GM21381 (cell line): Measurements from ENCODE around the gene TAB2.

ENCODE experiments used
- ATAC-seq: cut with Tn5 transposase; IDR thresholded peaks from one replicate; pipeline ENCODE4 v1.9.1; 2021; ENCODE audit warnings: mild to moderate bottlenecking, moderate library complexity; ENCODE audit not compliant: unreplicated experiment

The TAB2 gene, protein sequence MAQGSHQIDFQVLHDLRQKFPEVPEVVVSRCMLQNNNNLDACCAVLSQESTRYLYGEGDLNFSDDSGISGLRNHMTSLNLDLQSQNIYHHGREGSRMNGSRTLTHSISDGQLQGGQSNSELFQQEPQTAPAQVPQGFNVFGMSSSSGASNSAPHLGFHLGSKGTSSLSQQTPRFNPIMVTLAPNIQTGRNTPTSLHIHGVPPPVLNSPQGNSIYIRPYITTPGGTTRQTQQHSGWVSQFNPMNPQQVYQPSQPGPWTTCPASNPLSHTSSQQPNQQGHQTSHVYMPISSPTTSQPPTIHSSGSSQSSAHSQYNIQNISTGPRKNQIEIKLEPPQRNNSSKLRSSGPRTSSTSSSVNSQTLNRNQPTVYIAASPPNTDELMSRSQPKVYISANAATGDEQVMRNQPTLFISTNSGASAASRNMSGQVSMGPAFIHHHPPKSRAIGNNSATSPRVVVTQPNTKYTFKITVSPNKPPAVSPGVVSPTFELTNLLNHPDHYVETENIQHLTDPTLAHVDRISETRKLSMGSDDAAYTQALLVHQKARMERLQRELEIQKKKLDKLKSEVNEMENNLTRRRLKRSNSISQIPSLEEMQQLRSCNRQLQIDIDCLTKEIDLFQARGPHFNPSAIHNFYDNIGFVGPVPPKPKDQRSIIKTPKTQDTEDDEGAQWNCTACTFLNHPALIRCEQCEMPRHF

DNA sequence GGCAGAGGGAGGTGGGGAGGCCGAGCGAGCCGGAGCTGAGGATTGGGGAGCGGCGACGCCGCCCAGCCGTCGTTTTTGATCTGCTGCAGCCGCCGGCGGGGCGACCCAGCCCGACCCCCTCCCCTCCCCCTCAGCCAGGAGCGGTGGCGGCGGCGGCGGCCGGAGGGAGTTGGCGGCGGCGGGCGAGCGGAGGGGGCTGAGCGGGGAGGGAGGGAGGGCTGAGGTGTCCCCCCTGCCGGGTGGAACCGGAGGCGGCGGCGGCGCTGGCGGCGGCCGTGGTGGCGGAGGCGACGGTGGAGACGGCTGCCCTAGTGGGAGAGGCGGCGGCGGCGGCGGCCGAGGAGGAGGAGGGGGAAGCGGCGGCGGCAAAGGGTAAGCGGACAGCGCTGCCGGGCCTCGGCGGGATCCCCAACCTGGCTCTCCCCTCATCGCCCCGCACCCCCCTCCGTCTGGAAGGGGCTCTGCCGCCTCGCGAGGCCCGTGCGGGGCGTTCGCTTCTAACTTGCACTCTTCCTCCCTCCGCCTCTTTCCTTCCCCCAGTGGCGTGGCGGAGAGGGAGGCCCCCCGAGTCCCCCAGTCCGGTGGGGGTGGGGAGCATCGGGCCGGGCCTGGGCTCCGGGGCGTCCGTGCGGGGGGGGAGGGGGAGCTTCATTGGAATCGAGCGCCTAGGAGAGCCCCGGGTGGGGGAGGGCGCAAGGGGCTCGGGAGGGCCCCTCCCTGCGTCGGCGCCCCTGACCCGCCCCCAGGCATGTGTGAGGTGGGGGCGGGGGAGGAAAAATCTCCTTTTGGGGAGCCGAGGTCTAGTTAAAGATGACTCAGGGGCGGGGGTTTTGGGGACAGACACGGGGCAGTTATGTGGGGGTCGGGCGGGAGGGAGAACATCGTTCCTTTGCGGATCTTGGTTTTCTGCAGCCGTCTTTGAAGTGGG lies at the start of gene TAB2:
Gene TAB2, plus strand, starts transcription at position 69 of the 928 bp plus-strand sequence. CDS start 52,286 bp downstream, outside the sequence.
- ATAC-seq, result peak; percentile 18

DNA sequence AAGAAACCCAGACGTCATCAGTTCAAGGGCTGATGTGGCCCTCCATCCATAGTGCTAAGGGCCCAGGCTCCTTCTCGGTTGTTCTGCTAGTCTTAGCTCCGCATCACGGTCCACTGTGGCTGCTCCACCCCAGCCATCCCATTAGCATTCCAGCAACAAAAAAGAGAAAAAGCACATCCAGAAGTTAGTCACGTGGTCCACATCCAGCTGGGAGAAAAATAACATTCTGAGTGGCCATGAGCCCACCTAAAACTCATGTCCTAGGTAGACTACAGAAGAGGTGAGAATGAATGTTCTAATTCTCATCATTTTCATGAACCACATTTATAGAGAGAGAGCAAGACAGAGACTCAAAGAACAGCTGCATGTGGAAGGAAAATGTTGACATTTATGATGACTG lies 49.4 kb upstream of the TAB2 start:
- no peak for ATAC-seq

DNA sequence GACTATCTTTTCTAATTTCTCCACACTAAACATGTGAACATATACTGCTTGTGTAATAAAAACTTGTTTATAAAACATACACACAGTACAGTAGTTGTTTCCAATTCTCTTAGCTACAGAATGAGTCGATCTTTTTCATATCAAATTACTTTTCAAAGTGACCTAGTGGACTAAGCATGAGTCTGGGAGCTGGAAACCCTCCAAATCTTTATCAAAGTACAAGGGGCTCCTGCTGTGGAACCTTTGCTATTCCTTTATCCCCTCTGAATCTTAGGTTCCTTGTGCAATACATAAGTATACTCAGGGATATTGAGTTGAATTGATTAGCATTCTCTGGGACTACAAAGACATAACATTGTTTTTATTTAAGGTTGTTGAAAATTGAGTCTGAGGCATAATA lies 48.7 kb upstream of the TAB2 start:
- no peak for ATAC-seq

DNA sequence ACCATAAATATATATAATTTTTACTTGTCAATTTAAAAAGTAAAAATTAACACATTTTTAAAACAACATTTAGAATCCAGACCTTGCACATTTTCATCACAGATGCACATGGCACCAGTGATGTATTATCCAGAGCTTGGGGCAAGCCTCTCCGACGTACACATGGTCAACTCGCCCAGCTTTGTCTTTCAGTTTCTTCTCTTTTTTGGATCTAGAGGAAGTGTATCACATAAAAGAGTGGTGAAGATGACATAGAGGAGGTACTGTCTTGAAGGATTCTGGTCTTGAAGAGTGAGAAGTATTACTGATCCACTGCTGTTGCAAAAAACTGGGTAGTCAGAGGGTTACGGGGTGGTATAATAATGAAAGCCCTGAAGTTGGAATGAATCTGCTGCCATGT lies 46.9 kb upstream of the TAB2 start:
- no peak for ATAC-seq

DNA sequence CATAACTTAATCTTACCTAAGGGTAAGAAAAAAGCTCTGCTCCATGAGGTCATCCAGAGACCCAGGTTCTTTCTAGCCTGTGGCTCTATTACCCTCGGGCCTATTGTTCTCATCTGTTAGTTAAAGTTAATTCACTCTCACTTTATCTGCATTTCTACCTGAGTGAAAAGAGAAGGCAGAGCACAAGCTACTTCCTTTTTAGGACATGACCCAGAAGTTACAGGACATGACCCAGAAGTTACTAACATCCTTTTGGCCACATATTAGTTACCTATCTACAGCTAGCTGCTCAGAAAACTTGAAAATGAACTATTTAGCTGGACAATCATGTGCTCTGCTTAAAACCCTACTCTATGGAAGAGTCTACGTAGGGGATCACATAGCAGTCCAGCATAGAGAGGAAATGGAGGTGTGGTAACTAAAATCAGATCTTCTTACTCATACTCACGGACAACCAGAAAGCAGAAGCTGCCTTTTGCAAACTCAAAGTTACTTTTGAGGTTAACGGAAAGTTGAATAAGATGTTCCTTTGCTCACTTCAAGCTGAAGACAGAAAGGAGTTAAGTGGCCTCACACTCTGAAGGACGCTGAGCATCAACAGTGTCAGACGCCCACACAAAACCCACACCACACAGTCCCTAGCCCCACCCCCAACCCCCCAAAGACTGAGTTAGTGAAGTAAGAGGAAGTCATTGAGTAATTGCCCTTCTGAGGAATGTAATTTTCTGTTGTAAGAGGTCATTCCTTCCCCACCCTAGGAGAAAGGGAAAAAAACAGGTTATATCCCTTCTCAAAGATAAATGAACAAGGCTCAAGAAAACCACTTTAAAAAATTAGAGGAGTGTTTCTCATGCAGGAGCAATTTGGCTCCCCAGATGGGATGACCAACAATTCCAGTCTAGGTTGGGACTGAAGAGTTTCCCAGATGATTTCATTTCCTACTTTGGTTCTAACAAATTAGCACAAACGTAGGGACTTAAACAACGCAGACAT lies 45.9 kb upstream of the TAB2 start:
- peak; percentile 45 for ATAC-seq

DNA sequence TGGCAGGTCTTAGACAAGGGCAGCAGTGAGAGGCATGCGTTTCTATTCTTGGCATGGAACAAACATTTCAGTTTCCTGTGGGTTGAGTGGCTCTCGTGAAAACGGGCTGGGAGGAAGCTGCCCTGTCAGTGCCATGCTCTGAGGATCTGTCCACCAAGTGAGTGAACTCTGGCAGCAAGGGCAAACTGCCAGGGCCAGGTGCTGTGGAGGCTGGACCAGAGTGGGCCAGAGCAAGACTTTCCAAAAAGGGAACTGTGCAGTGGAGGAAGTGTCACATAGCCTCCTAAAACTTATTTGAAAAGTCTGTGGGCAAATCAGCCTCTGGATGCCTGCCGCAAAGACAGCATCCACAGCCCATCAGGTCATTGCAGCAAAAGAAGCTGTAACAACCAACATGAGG lies 44.2 kb upstream of the TAB2 start:
- no peak for ATAC-seq

DNA sequence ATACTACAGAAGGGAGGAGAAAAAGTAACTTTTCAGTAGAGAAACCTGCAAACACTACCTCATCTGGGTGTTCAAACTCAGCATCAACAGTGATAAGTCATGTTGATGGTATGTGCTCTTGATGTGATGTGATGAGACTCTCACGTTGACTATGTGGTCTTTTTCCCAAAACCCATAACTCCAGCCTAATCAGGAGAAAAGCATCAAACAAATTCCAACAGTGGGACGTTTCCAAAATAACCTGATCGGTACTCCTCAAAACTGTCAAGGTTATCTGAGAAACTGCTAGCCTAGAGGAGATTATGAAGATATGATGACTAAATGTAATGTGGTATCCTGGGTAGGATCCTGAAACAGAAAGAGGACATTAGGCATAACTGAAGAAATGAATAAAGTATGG lies 41.9 kb upstream of the TAB2 start:
- no peak for ATAC-seq

DNA sequence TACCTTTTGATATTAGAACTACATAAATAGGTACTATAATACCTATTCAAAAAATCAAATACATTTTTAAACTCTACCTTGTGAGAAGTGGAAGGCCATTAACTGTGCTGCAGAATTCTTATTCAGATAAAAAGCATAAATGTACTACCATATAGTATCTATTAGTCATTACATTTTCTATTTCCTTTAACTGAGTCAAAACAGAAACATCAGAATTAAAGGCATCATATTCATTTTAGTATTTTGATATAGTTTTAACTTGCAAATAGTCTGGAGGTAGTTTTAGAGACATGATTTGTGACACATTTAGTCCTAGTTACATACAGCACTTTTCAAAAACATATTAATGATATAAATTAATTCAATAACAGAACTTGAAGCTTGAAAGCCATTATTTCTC lies 39.9 kb upstream of the TAB2 start:
- ATAC-seq, result no peak

DNA sequence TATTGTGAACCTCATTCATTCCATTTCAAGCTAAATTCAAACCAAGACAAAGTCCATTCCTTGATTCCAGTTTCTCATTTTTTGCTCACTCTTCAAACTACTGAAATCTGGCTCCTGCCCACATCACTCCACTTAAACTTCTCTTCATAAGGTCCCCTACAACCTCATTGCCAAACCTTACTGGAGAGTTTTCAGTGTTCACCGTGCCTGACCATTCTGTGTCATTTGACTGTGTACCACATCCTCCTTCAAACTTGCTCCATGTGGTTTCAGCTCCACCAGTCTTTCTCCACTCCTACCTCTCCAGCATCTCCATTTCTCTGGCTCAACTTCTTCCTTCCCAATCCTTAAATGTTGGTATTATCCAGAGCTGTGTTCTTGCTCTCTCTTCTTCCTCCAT lies 38.5 kb upstream of the TAB2 start:
- ATAC-seq, result no peak

DNA sequence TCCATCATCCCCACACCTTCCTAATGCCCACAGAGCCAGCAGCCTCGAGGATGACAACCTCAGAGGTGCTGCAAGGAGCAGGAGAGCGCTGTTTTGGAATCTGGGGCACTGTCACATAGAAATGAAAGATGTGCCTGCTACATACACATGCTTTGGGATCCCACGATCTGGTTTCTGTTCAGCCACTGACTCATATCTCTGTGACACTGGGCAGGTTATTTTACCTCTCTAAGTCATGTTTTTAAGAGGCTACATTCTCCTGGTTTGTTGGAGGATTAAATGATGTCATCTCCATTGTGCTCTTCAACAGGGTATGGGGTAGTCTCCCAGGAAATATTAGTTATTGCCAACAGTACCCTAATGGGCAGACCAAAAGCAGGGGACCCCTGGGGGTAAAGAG lies 32.6 kb upstream of the TAB2 start:
- no peak for ATAC-seq

DNA sequence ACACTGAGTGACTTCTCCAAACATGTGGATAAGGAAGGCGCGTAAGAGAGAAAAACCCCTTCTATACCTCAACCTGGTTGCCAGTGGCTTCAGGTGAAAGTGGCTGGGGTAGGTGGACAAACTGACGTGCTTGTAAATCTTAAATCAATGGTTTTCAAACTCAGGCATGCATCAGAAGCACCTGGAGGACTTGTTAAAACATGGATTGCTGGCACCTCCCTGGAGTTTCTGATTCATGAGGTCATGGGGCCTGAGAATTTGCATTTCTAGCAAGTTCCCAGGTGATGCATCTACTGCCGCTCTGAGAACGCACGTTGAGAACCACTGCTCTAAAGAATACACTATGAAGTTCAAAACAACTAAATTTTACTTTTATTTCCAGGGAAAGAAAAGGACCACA lies 31.9 kb upstream of the TAB2 start:
- ATAC-seq, result no peak

DNA sequence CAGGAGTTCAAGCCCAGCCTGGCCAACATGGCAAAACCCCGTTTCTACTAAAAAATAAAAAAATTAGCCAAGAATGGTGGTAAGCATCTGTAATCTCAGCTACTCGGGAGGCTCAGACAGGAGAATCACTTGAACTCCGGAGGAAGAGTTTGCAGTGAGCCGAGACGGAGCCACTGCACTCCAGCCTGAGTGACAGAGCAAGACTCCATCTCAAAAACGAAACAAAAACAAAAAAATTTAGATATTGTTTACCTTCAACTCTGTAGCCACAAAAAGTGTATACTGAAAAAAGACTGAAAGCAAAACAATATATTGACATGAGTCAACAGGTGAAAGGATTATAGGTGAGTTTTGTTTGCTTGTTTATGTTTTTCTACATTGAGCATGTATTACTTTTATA lies 30.6 kb upstream of the TAB2 start:
- no peak for ATAC-seq

DNA sequence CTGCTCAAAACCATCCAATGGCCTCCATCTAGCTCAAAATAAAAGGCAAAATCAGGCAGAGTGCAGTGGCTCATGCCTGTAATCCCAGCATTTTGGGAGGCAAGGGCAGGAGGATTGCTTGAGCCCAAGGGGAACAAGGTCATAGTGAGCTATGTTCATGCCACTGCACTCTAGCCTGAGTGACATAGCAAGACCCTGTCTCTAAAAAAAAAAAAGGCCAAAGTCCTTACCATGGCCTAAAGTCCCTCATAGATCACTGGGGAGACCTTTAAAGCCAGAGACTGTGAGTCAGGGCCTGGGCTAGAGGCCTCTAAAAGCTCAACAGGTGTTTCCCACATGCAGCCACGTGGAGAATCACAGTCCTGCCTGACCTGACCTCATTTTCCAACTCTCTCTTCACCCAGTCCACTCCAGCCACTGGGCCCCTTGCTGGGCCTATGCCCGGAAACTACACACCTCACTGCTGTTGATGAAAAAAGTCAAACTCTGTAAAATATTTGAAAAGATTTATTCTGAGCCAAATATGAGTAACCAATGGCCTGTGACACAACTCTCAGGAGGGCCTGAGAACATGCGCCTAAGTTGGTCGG lies 28.2 kb upstream of the TAB2 start:
- no peak for ATAC-seq

DNA sequence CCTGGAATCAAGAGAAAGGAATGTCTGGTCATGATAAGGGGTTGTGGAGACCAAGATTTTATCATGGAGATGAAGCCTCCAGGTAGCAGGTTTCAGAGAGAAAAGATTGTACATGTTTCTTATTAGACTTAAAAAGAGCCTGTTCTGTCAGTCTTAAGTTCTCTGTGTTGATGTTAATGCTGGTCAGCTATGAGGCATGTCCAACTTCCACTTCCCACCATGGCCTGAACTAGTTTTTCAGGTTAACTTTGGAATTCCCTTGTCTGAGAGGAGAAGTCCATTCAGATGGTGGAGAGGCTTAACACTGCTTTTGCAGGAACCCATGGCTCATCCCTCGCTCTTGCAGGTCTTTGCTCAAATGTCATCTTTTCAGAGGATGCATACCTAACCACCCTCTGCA lies 27.5 kb upstream of the TAB2 start:
- ATAC-seq, result no peak

DNA sequence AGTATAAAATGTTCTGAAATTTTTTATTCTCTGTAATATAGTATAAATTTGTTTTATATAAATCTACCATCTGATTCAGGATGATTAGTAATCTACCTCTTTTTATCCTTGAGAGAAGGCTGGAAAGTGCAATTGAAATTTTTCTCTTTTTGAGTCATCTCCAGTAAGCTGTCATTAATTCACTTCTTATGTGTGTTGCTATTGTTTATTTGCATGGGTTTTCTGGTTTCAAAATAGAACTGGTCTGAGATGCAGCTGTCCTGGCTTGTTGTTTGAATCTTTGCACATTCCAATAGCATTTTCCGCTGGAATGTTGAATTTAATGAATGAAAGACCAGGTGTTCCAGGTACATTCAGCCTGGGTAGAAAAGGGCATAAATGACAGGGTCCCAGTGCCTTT lies 24.3 kb upstream of the TAB2 start:
- ATAC-seq, result no peak

DNA sequence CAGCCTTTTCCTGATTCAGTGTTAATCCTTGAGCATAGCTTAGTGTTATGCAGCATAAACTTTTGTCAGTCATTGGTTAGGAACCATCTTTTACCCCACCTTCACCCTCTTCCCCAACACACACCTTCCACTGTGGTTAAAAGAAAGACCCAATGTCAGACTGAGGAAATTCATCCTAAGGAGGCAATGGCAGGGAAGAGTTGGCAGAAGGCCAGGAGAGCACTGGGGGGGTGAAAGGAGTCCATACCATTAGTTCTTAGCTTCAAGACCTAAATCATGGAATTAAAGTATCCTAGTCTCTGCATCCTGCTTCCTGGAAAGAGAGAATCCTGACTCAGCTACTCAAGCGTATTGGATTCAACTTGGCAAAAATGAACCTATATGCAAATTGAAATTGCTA lies 16.9 kb upstream of the TAB2 start:
- ATAC-seq, result no peak

DNA sequence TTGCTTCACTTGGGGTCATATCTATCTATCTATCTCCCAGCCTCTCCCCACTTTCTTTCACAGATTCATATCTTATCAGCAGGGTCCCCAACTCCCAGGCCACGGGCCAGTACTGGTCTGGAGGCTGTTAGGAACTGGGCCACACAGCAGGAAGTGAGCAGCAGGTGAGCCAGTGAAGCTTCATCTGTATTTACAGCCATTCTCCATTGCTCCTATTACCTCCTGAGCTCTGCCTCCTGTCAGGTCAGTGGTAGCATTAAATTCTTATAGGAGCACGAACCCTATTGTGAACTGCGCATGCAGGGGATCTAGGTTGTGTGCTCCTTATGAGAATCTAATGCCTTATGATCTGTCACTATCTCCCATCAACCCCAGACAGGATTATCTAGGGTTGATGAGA lies 14.8 kb upstream of the TAB2 start:
- no peak for ATAC-seq

DNA sequence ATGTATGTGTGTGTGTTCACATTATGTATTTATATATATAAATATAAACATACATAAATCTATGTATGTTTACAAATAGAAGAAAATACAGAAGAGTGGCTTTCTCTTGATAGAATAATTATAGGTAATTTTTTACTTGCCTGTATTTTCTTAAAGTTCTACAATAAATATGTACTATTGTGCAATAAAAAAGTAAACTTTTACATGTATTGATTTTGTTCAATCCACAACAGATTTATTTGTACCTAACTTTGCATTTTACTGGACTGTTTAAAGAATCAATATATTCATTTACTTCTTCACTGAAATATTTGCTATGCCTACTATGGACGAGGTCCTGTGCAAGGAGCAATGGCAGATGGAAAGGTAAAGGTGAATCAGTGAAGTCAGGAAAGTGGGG lies 14.0 kb upstream of the TAB2 start:
- no peak for ATAC-seq

DNA sequence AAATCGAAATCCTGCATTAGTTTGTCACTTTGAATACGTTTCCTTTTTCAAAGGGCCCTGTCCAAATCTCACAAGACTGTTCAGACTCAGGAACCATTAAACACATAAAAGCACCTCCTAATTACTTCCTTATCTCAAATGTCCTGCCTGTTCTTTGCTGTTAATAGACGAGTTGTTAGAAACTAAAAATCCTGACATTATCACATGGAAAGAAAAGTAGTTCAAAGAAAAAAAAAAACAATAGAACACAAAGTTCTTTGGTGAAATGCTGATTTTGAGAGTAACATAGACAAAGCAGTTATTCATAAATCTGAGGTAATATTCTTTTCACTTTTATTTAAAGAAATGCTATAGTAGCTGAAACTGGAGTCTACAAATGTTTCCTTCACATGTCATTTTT lies 12.1 kb upstream of the TAB2 start:
- no peak for ATAC-seq

DNA sequence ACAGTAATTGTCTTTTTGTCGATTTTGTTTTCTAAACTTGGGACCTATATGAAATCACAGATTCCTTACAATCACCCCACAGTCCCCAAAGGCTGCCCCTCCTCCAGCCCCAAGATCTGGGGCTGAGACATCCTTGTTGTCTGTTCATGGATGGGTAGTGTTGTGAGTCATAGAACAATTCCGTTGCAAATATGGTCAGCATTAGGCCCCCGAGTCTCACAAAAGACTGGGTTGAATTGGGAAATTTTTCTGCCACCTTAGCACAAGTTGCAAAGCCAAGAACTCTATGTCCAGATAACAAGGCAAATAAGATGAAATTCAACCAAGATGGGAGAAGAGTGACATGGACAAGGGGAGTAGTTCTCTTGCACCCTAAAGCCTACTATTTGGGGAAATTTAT lies 10.5 kb upstream of the TAB2 start:
- no peak for ATAC-seq
